Thoracic aorta (tissue), 2 donors: ENCODE results near the gene SLC16A8. TPM values are rescaled to one million over a fixed set of nuclear protein-coding genes. Genes with fewer than 3 reads are reported as not detected.
A peak's percentile ranks its signal among the peaks of the same experiment; 100 is the strongest.

Experiments used
- ATAC-seq: fragments of 150-250 bp; one replicate; pipeline ENCODE4 v1.8.0; 2017; ENCODE audit warnings: low read depth; ENCODE audit not compliant: insufficient number of reproducible peaks, low FRiP score
- DNase-seq: peaks from one replicate; pipeline ENCODE4 v3.0.0-alpha.2; 2020; ENCODE audit warnings: low spot score
- H3K27ac ChIP-seq, 2 donors: fragments of 200-600 bp; sonication (generic); 1 replicate in 1 of 2; 2 replicates in 1 of 2; pipeline ENCODE4 v1.5.1; 2016; ENCODE audit warnings: mild to moderate bottlenecking in 2 of 2, moderate library complexity in 2 of 2
- H3K27me3 ChIP-seq: fragments of 200-600 bp; sonication (generic); replicated peaks from 2 replicates; pipeline ENCODE4 v1.6.0; 2016; ENCODE audit warnings: mild to moderate bottlenecking; ENCODE audit not compliant: insufficient read depth
- H3K36me3 ChIP-seq: fragments of 200-600 bp; sonication (generic); one replicate; pipeline ENCODE4 v1.5.1; 2016
- H3K4me1 ChIP-seq, 2 donors: fragments of 200-600 bp; sonication (generic); 1 replicate in 1 of 2; 2 replicates in 1 of 2; pipeline versions ENCODE4 v1.5.1 to v1.6.0; 2016; ENCODE audit warnings: low read depth in 2 of 2, mild to moderate bottlenecking in 1 of 2; ENCODE audit not compliant: control insufficient read depth in 1 of 2
- H3K4me3 ChIP-seq: fragments of 200-600 bp; sonication (generic); 2 replicates; pipeline ENCODE4 v1.5.1; 2016; ENCODE audit warnings: mild to moderate bottlenecking
- H3K9me3 ChIP-seq: fragments of 200-600 bp; sonication (generic); 2 replicates; pipeline ENCODE4 v1.5.1; 2016
- total RNA-seq, 2 donors: library from RNA; depleted of rRNA; stranded (reverse); fragments of >200 nt; gene quantifications; one replicate each; pipeline versions ENCODE4 v1.1.0 to v1.2.3, GENCODE V29; 2016
- TF ChIP-seq, protein P1 (sequence below): fragments of 200-600 bp; sonication (generic); IDR thresholded peaks from one replicate; pipeline ENCODE4 v1.5.1; 2019; ENCODE audit warnings: antibody characterized with exemption

SLC16A8 gene
- total RNA-seq, 2 donors from 2014 or later: 1.2 to 1.5 TPM

DNA sequence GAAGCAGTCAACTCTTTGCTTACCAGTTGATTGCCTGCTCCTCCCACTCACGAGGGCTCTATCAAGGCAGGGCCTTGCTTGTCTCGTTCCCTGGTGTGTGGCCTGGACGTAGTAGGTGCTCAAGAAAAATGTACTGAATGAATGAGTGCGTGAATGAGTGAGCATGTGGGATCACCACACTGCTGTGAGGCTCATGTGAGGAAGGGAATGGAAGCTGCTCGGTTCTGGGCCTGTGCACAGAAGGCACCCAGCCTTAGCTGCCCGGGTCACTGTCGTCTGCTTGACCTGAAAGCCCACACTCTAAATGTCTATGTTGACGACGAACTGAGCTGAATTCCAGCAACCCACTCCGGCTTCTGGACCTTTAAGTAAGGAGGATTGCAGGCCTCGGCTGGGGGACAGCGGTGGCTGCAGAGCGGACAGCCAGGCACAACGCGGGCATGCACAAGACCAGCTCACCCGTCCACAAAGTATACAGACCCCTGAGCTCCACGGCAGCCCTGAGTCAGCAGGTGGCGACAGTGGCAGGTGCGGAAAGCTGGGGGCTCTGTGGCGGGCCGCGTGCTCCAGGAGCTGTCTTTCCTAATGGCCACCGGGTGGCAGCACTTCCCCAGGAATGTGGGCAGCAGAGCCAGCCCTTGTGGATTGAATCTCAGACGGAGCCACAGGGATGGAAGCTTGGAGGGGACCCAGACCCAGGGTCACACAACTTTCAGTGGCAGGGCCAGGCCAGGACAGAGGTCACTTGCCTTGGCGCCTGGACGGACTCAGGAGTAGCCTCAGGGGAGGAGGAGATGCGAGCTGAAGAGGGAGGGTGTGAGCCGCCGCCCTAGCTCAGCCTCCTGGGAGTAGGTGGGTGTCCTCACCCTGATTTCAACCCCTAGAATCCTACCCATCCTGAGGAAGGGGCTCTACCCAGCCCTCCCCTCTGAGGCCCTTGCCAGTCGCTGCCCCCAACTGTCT lies 31.8 kb downstream of the SLC16A8 start:
- ATAC-seq (peak; percentile 23), DNase-seq (no peak)
- no peak overlapping the region for H3K4me3 ChIP-seq
- H3K4me1 ChIP-seq: peaks cover 5 to 8% of the 10 kb centered on the region in 2 donors
- no peaks in the 10 kb centered on the region for H3K9me3 ChIP-seq
- no peaks in the 10 kb centered on the region for H3K27me3 ChIP-seq
- TF ChIP-seq, protein P1, sequence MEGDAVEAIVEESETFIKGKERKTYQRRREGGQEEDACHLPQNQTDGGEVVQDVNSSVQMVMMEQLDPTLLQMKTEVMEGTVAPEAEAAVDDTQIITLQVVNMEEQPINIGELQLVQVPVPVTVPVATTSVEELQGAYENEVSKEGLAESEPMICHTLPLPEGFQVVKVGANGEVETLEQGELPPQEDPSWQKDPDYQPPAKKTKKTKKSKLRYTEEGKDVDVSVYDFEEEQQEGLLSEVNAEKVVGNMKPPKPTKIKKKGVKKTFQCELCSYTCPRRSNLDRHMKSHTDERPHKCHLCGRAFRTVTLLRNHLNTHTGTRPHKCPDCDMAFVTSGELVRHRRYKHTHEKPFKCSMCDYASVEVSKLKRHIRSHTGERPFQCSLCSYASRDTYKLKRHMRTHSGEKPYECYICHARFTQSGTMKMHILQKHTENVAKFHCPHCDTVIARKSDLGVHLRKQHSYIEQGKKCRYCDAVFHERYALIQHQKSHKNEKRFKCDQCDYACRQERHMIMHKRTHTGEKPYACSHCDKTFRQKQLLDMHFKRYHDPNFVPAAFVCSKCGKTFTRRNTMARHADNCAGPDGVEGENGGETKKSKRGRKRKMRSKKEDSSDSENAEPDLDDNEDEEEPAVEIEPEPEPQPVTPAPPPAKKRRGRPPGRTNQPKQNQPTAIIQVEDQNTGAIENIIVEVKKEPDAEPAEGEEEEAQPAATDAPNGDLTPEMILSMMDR: peak; percentile 88
- no peaks in the 10 kb centered on the region for H3K36me3 ChIP-seq
- H3K27ac ChIP-seq: no peak overlapping the region

DNA sequence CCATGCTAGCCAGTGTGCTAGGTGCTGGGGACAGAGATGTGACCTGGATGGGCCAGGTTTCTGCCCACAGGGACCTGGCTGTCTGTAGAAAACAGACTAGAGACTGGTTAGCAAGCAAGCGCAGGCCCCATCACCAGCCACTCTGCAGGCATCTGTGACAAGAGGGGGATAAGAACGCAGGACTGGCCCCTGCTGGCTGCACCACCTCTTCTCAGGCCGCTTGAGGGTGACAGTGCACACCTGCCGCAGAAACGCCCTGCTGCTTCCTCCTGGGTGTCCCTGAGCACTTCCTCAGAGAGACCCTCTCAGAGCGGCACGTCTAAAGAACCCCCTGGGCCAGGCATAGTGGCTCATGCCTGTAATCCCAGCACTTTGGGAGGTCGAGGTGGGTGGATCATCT lies 32.7 kb downstream of the SLC16A8 start:
- H3K4me1 ChIP-seq: peaks cover under 1% of the 10 kb centered on the region in 2 donors
- H3K9me3 ChIP-seq: no peaks in the 10 kb centered on the region
- ATAC-seq: no peak
- H3K4me3 ChIP-seq: no peak overlapping the region
- no peaks in the 10 kb centered on the region for H3K27me3 ChIP-seq
- no peak for DNase-seq
- H3K27ac ChIP-seq: no peak overlapping the region
- no peaks in the 10 kb centered on the region for H3K36me3 ChIP-seq
- TF ChIP-seq, protein P1: no peak

DNA sequence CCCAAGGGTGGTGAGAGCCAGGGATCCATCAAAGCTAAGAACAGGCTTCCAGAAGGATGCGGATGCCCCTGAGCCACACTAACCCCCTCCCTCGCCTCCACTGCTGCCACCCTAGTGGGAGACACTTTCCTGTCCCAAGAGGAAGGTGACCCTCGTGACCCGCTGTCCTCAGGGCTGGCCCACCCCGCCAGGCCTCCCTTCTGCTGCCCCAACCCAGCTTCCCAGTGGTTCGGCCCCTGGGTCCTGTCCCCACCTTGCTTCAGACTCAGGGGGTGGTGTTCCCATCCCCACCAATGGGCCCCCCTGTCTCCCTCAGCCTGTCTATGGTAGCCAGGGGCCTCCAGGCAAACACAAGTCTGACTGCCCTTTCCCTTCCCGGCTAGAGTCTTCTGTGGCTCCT lies 33.3 kb downstream of the SLC16A8 start:
- Histone ChIP-seq H3K9me3 (no peaks in the 10 kb centered on the region), H3K27ac (no peak overlapping the region), H3K36me3 (no peaks in the 10 kb centered on the region), H3K4me3 (no peak overlapping the region), H3K4me1 (no peaks in the 10 kb centered on the region), H3K27me3 (no peaks in the 10 kb centered on the region)
- no peak for DNase-seq
- TF ChIP-seq, protein P1: no peak
- ATAC-seq: no peak

DNA sequence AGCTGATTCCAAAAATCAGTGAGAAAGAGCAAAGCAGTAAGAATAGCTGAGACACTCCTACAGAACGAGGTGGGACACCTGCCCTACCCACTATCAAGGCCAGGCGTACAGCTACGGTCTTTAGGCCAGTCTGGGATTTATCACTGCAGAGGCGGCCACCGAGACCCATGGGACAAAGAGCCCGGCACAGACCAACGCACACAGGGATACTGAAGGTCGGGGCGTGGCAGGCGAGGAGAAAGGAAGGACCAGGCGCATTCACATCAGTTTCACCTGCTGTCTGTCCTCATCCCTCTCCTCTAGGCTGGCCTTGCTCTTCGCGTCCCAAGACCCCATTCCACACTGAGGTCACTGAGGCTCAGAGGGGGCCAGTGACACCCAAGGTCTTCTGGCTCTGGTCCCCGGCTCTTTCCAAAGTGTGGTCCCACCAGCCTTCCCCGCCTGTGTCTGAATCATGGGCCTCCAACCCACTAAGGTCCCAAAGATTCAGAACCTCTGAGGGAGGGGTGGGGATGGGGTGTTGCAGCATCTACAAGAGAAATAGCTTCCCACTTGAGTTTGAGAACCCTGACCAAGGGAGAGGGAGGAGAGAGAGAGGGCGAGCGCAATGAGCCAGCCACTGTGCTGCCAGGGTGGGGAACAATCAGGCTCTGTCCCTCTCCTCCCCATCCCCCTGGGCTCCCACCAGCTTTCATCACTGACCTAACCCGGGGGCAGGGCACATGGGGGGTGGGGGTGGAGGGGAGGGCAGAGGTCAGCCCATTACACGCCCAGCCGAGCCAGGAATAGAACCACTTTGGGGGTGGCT lies 34.0 kb downstream of the SLC16A8 start:
- no peak overlapping the region for H3K27ac ChIP-seq
- ATAC-seq: no peak
- no peaks in the 10 kb centered on the region for H3K9me3 ChIP-seq
- no peak for DNase-seq
- H3K4me1 ChIP-seq: no peaks in the 10 kb centered on the region
- no peaks in the 10 kb centered on the region for H3K36me3 ChIP-seq
- no peak overlapping the region for H3K4me3 ChIP-seq
- no peaks in the 10 kb centered on the region for H3K27me3 ChIP-seq
- TF ChIP-seq, protein P1: no peak
